ENCODE measurements around the gene ZNF217.
"Not testable (repeated sequence)": the region's sequence is repeated elsewhere in the genome, so short reads cannot be mapped to it uniquely, and the experiment has no call there.

ZNF217 gene

DNA sequence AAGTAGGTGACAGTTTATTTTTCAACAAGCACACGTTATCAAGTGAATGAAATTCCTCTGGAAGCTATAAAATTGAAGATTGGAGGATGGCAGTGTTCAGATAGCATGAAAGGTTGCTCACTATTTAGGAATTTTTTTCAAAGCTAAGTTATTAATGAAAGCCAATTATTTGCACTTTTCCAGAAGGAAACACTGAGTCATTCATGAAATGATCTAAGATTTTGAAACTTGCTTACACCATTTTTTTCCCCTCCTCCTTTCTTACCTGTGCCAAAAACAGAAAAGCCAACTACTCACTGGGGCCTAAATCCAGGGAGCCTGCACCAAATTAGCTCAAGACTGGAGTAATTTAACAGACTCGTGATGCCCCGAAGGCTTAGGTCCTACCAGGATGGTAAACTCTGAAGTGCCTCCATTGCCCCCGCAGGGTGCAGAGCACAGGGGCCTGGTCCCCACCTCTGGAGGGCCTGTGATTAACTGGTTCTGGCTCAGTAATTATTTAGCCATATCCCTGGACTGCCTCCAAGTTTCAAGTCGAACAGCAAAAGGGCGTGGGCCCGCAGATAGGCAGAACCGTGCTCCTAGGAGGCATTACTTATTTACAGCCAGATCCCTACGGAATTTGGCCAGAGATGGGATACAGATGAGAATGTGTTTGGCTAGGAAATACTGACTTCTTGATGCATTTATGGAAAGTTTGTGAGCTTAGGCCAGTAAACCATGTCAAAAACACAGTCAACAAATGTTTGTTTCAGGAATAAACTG is 28.0 kb upstream of the ZNF217 start:
- DNase-seq (ENCODE audit: low read depth) = peak; percentile 87

DNA sequence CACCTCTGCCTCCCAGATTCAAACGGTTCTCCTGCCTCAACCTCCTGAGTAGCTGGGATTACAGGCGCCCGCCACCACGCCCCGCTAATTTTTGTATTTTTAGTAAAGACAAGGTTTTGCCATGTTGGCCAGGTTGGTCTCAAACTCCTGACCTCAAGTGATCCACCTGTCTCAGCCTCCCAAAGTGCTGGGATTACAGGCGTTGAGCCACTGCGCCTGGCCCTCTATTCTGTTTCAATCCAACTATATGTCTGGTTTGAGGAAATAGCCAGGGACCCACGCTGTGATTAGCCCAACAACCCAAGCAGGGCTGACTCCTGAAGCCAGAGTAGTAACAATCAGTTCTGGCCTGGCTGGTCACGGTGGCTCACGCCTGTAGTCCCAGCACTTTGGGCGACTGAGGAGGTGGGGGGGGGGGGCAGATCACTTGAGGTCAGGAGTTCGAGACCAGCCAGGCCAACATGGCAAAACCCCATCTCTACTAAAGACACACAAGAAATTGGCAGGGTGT is 24.9 kb upstream of the ZNF217 start:
- not testable (repeated sequence) for DNase-seq (ENCODE audit: low read depth)

DNA sequence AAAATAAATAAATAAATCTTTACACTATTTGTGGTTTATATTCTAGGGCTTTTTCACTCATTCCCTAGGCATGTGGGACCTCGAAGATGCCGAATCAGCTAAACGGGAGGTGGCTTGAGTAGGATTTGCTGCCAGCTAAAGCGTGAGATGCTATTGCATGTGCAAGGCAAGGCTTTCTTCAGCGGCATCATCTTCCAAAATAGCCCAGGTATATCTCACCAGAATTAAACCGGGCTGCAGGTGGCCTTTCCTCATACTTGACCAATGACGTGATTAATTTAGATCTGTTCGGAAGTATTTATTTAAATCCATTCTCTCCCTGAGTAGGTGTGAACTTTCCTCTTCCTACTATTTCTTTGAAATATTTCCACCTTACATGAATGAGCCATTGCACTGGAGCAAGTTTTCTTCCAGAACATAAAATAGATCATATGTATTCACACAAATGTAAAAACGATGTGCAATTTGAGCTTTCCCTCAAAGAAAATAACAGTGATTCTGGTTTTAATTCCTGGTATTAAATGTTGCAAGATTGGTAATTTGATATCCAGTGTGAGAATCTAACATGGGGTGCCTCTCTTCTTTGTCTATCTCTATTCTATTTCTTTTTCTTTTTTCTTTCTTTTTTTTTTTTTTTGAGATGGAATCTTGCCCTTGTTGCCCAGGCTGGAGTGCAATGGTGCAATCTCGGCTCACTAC is 24.3 kb upstream of the ZNF217 start:
- DNase-seq (ENCODE audit: low read depth) = peak; percentile 20

DNA sequence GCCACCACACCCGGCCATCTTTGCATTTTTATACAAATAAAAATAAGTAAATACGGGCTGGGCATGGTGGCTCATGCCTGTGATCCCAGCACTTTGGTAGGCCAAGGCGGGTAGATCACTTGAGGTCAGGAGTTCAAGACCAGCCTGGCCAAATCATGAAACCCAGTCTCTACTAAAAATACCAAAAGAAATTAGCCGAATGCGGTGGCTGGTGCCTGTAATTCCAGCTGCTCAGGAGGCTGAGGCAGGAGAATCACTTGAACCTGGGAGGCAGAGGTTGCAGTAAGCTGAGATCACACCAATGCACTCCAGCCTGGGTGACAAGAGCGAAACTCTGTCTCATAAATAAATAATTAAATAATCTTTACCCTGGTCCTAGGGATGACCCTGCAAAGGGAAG is 22.9 kb upstream of the ZNF217 start:
- DNase-seq (ENCODE audit: low read depth) = not testable (repeated sequence)

DNA sequence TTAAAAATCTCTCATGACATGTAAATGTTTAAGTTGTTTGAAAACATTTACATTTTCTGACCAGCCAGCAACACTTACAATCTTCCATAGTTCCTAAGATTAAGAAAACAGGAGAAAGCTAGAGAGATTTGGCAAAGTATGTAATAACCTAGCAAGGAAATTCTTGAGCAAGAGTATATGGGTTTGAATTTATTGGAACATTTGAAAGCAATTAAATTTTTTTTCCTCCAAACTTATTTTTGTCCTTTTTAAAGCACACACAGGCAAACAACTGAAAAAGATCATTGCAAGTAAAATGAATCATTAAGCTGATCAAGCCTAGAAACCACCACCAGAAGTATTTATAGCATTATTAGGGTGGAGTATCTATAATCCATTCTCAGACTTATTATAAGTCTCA is 20.1 kb upstream of the ZNF217 start:
- DNase-seq (ENCODE audit: low read depth) = no peak

DNA sequence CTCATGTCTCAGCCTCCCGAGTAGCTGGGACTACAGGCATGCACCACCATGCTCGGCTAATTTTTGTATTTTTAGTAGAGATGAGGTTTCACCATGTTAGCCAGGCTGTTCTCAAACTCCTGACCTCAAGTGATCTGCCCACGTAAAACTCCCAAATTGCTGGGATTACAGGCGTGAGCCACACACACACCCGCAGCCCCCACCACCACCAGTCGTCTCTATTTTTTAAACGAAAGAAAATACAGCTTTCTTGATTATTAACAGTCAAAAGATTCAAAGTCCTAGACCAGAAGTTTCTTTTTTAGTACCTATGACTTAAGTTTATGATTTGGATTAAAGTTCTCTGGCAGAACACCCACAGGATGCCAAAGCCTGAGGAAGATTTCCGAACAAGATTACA is 18.6 kb upstream of the ZNF217 start:
- DNase-seq (ENCODE audit: low read depth) = not testable (repeated sequence)

DNA sequence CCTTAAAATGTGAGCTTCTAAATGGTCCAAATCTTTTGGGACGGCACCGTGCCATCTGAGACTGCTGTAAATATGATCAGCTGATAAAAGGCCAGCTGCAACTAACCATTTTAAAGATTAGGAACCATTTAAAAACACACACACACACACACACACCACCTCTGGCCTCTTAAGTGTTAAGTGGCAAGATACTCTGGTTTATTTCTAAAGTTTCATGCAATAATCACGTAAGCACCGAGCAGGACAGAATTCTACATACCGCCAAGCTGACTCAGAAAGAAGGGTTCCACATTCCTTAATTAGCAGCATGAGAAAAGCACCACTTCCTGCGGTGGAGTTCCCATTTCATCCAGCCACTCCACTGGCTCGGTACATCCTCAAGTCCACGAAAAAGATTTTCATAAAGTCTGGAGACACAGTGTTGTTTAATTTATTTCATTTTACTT is 17.8 kb upstream of the ZNF217 start:
- DNase-seq (ENCODE audit: low read depth) = peak; percentile 98

DNA sequence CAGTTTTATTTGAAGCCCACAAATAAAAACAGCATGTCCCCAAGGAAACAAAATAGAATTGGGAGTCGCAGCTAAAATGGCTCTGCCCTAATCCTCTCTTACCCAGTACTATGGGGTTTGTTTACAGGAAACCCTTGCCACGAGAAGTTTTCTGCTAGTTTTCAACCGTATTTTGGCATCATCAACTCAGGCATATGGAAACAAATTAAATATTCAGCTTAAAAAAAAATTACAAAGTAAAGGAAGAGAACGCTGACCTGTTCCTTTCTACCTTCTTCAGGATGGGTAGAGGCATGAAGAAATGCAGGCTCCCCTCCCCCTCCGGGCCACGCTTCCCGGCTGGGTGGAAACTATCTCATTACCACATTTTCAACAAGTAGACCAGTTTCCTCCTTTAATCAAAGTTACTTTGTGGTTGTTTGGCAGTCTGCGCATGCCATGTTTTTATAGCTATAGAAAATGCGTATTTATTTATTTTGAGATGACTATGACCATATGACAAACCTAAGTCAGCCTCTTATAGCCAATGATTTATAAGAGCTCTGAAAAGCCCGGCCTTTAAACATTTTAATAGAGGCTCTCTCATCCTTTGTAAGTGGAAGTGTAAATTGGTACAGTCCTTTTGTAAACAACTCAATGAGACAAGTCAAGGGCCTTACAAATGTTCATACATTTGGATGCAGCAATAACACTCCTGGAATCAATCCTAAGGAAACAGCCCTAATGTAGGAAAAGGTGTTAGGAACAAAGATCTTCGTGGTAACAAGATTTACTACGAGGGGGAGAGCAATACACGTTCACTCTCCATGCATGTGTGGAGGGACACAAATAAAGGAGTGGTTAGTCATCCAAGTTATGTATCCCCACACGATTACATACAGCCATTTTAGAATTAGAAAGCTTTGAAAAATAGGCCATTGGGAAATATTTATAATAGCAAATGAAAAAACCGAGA is 16.1 kb upstream of the ZNF217 start:
- DNase-seq (ENCODE audit: low read depth) = peak; percentile 62

DNA sequence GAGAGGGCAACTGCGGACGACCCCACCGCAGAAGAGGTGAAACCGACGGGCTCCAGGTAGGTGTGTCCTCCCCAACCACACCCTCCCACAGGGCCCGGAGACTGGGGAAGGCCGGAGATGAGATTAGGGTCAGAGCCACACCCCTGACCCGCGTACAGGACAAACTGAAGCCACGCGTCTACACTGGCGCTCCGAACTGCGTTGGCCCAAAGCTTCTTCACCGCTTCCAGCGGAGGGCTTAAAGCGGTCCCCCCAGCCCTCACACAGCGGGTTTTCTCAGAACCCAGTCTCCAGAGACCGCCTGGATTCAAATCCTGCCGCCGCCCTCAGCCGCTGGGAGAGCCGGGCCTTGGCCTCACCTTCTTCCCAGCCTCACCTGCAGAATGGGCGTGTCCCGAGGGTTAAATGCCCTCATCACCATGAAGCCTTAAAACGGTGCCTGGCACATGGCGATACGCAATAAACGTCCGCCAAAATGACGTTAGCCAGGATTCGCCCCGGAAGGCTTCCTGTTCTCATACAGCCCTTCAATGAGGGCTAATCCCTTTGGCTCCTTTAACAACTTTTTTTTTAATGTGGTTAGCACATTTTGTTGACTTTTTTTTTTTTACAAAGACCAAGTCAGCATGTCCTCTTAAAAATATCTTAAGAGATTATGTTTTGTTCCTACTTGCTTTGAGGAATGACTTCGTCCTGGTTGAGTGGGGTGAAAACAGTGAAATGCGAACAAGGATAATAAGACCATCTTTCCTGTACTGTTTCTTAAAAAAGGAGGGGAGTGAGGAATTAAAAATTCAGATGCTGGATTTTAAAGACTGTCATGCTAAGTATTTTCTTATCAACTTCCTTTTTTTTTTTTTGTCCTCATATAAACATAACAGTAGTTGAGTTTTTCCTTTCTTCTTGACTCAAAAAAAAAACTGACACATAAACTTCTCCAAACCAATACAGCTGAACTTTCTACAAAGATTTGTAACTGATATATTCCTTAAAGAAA is 15.1 kb upstream of the ZNF217 start:
- DNase-seq (ENCODE audit: low read depth) = peak; percentile 58

DNA sequence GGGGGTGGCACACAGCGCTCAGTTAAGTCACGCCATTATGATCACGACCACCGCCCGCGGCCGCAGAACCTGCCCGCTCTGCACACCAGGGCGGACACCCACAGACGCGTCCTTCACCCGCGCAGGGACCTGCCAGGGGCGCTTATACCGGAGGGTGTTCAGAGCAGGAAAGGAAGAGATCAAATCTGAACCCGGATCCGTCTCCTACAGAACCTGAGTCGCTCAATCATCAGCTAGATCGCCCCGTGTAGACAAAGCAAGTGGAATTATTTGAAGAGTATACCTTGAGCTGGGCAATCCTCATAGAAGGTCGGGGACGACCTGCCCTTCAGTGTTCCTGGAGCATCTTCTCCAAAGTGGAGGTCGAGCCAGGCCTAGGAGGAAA is 14.4 kb upstream of the ZNF217 start:
- DNase-seq (ENCODE audit: low read depth) = no peak

DNA sequence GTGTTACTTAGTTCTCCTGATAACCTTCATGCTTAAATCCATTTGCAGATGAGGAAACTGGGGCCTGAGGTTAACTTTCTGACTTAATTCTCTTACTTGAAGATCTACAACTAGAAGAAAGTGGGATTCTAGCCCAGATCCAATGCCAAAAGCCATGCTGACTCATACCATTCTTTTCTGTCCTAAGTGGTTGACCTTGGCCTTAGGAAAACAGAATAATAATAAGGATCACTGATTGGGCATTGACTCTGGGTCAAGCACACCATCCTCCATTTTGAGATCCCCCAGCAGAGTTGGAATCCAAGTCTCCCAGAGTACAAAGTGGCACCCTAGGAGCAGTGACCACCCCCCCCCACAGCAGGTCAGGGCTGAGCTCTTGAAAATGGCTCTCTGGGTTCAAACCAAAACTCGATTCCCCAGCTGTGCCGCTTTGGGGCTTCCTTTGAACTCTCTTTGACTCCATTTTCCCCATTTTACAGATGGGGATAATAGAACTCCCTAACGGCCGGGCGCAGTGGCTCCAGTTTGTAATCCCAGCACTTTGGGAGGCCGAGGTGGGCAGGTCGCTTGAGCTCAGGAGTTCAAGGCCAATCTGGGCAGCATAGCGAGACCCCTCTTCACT is 12.8 kb upstream of the ZNF217 start:
- DNase-seq (ENCODE audit: low read depth) = peak; percentile 74

DNA sequence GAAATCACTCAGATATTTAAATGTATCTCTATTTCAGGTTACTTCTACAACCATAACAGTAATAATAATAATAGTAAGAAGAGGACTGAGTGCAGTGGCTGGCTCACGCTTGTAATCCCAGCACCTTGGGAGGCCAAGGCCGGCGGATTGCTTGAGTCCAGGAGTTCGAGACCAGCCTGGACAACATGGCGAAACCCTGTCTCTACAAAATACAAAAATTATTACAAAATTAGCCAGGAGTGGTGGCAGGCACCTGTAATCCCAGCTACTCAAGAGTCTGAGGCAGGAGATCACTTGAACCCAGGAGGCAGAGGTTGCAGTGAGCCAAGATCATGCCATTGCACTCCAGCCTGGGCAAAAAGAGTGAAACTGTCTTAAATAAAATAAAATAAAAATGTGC is 11.8 kb upstream of the ZNF217 start:
- DNase-seq (ENCODE audit: low read depth) = not testable (repeated sequence)

DNA sequence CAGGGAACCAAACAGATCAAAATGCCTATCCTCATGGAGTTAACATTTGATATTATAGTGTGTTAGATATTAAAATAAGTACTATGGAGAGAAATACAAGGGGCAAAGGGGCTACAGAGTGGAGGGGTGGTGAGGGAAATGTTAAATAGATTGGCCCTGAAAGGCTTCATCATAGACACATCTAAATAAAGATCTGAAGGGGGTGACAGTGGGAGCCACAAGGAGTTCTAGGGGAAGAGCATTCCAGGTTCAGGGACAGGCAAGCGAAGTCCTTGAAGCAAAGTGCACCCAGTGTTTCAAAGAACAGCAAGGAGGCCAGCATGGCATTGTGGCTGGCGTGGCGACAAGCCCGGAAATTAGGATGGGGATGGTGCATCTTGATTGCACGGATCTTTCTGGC is 11.2 kb upstream of the ZNF217 start:
- not testable (repeated sequence) for DNase-seq (ENCODE audit: low read depth)

DNA sequence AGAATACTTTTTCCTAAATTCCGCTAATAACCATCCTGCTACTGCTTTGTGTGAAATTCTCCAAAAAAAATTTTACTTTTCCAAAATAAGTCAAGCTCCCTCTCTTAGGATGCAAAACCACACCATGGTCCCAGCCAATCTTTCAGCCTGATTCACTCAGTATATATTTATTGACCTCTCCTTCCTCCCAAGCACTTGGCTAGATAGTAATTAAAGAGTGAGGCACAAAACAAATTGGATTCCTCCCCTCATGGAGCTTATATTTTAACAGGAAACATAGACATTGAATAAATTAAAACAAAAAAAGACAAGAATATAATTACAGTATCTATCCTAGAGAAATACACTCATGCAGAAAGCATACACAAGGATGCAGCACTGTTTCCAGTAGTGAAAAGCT is 9.0 kb upstream of the ZNF217 start:
- DNase-seq (ENCODE audit: low read depth) = no peak

DNA sequence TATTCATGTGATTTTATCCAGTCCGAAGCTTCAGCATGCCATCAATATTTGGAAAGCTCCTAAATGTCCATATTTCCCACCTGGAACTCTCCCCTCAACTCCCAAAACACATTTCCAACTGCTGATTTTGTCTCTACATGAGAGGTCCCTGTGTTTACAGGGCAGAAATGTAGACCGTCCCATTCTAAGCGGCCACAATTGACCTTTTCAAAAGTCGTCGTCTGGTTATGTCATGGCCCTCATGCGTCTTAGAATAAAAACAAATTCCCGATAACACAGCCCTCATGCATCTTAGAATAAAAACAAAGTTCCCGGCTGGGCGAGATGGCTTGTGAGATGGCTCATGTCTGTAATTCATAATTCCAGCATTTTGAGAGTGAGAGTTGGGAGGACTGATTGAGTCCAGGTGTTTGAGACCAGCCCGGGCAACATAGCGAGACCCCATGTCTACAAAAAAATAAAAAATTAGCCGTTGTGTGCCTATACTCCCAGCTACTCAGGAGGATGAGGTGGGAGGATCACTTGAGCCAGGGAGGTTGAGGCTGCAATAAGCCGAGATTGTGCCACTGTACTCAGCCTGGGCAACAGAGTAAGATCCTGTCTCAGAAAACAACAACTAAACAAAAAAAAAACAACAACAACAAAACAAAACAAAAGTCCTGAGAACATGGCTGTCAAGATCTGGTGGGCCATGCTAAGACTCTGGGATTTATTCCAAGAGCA is 6.4 kb upstream of the ZNF217 start:
- no peak for DNase-seq (ENCODE audit: low read depth)

DNA sequence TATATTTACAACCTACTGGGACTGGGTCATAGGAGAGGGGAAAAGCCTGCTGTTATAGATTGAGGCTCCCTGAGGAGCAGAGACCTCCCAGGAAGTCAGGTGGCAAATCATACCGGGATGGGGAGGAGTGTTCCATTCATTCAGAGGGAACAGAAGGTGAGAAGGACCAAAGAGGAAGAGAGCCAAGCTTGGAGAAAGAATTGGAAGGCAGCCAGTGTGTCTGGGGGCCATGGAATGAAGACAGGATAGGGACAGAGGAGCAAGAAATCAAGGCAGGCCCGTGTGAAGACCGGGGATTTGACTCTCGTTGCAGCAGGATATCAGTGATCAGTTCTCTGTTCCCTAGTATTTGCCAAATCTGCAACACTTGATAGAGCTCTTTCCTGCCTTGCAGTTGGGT is 5.7 kb upstream of the ZNF217 start:
- DNase-seq (ENCODE audit: low read depth) = no peak

DNA sequence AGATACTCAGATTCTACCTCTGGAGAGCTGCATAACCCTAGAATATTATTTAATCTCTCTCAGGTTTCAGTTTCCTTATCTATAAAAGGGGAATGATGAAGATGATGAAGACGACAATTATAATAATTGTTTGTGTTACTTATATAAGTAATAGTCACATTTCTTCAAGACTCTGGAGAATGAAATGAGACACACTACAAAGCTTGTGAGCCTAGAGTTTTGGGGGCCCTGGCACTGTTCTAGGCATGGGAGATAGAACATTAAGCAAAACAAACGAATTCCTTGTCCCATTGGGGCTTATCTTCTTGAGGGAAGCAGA is 5.4 kb upstream of the ZNF217 start:
- DNase-seq (ENCODE audit: low read depth) = no peak

DNA sequence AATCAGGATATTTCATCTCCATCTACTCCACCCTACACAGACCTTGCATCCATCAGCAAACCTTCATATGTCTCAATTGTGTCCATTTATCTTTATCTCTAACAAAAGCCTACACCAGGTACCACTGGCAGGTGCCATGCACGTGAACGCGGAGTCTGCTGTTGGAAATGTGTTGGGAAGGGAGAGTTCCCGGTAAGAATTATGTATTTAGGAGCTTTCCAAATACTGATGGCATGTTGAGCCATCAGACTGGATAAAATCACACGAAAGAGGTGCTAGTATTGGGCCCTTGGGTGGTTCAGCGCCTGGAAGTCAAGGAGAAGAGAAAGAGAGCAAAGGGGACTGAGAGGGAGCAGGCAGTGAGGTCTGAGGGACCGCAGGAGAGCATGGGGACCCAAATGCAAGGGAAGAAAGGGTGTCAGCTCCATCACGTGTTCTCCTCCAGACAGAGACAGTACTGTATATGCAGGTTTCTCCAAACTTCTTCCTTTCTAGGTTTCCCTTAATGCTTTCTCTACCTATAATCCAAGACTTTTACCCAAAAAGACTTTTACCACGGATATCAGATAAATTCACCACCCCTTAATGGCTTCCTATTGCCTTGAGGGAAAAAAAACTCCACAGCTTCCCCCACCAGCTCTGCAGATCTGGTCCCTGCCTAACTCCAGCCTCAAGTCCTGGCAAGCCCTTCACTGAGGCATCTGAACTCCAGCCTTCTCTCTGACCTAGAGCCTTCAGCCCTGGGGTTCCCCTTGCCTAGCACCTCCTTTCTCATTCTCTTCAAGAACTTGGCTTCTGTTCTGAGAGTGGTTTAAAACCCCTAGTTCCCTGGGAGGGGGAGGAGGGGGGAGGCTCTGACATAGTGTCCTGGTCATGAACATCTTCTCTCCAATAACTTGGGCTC is 4.8 kb upstream of the ZNF217 start:
- no peak for DNase-seq (ENCODE audit: low read depth)

DNA sequence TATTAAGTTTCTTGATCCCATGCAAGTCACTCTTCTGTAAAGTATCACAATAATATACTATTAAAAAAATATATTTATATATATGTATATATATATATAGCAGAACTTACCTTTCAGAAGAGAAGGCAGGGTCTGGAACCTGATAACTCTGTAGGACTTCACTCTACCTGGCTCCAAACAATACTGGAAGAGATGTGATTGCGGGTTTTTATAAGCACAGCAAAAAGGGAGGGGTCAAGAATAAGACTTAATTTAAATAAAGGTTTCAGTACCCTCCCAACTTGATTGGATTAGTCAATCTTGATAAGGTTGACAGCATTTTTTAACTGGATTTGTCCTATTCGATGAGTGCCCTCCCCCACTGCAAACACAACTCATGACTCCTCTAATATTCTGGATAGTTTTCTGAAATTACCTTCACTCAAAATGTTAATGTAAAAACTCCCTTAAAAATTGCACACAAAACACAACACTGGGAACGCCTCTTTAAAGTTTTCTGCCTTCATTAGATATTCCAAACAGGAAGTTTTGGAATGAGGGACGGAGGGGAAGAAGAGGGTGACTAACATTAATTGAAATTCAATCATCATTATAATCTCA is 4.0 kb upstream of the ZNF217 start:
- no peak for DNase-seq (ENCODE audit: low read depth)
